Erythroblast (primary cell): Measurements from ENCODE around the gene PDGFRB.

Source experiments
- GATA1 ChIP-seq: IDR thresholded peaks from 2 replicates; pipeline ENCODE4 v1.6.1; 2011; ENCODE audit warnings: low read depth, mild to moderate bottlenecking, control low read depth, low read length, moderate library complexity
- POLR2A ChIP-seq: IDR thresholded peaks from 2 replicates; pipeline ENCODE4 v1.6.1; 2011; ENCODE audit warnings: mild to moderate bottlenecking, low read length

GRCh38 chr5:150158170-150158949 is 2.7 kb upstream of the PDGFRB start:
- TF ChIP-seq POLR2A: no peak
- no peak for TF ChIP-seq GATA1
